ENCODE measurements around the gene NCKAP5. TPM values are rescaled to one million over a fixed set of nuclear protein-coding genes. Genes with fewer than 3 reads are reported as not detected.

NCKAP5 gene
- total and polyA plus RNA-seq, 2 donors (not counting 1 experiment from before 2014, with no cell fraction given) = not detected

GRCh38 chr2:133553251-133553650, 15.0 kb downstream of the NCKAP5 start:
- Mint-ChIP-seq H3K27ac (no peak overlapping the region), H3K4me1 (no peaks in the 10 kb centered on the region)

GRCh38 chr2:133552821-133553220, 15.4 kb downstream of the NCKAP5 start:
- no peak overlapping the region for H3K4me3 ChIP-seq (ENCODE audit: control extremely low read depth in 1 of 5, extremely low read depth in 1 of 5, insufficient read depth in 1 of 5, low read depth in 2 of 5, low read length in 4 of 5)
- H3K36me3 ChIP-seq (replicated peaks in 1 of 2; ENCODE audit: control extremely low read depth in 1 of 2, control insufficient read depth in 1 of 2, extremely low read depth in 1 of 2, insufficient read depth in 2 of 2, low read length in 1 of 2) = no peaks in the 10 kb centered on the region
- CTCF ChIA-PET = no interaction called here
- H3K4me1 ChIP-seq (ENCODE audit: control insufficient read depth in 2 of 2, insufficient read depth in 2 of 2, low read length in 2 of 2) = no peaks in the 10 kb centered on the region
- Mint-ChIP-seq H3K27ac (no peak overlapping the region), H3K27me3 (no peaks in the 10 kb centered on the region), H3K4me1 (no peaks in the 10 kb centered on the region), H3K4me3 (no peak overlapping the region), H3K9me3 (ENCODE audit: insufficient read depth) (no peaks in the 10 kb centered on the region)
- POLR2A ChIA-PET = no interaction called here
- no peak overlapping the region for H3K4me2 ChIP-seq (replicated peaks; ENCODE audit: low read depth, low read length, poor library complexity, severe bottlenecking)
- H3K79me2 ChIP-seq (ENCODE audit: control insufficient read depth, insufficient read depth, low read length) = no peaks in the 10 kb centered on the region
- no peaks in the 10 kb centered on the region for H3K27me3 ChIP-seq (replicated peaks in 1 of 4; ENCODE audit: control extremely low read depth in 1 of 4, control insufficient read depth in 3 of 4, insufficient read depth in 4 of 4, low read length in 3 of 4)
- no peaks in the 10 kb centered on the region for H4K20me1 ChIP-seq (ENCODE audit: control insufficient read depth, insufficient read depth, low read length, poor library complexity, severe bottlenecking)
- no peak overlapping the region for H3K27ac ChIP-seq (ENCODE audit: low read length in 2 of 2)
- DNase-seq = no peak
- H3K9ac ChIP-seq (ENCODE audit: low read length) = no peak overlapping the region
- no peak for ATAC-seq (ENCODE audit: low read depth)
- TF ChIP-seq CTCF (IDR thresholded peaks at IDR 0.05) = no peak
- no peak for TF ChIP-seq EZH2 (IDR thresholded peaks at IDR 0.05; ENCODE audit: borderline replicate concordance, insufficient read depth, low read depth, low read length, poor library complexity, severe bottlenecking)
- H2AFZ ChIP-seq (ENCODE audit: insufficient read depth, low read depth, low read length, poor library complexity, severe bottlenecking) = no peak overlapping the region
- H3K9me3 ChIP-seq (ENCODE audit: control extremely low read depth in 1 of 3, control insufficient read depth in 2 of 3, insufficient read depth in 1 of 3, low read length in 2 of 3) = no peaks in the 10 kb centered on the region
- intact Hi-C loops (cut with micrococcal nuclease) = no loop called here
- no CpG with 5 or more reads among the region's 2 CpGs for WGBS (ENCODE audit: insufficient coverage)

More at GRCh38 chr2:133553251-133553650, 15.0 kb downstream of the NCKAP5 start:
- H2AFZ ChIP-seq (ENCODE audit: insufficient read depth, low read depth, low read length, poor library complexity, severe bottlenecking) = no peak overlapping the region
- Mint-ChIP-seq H3K4me3 (no peak overlapping the region), H3K27me3 (no peaks in the 10 kb centered on the region), H3K9me3 (ENCODE audit: insufficient read depth) (no peaks in the 10 kb centered on the region)
- TF ChIP-seq CTCF (IDR thresholded peaks at IDR 0.05) (no peak), EZH2 (IDR thresholded peaks at IDR 0.05; ENCODE audit: borderline replicate concordance, insufficient read depth, low read depth, low read length, poor library complexity, severe bottlenecking) (no peak)
- ChIA-PET POLR2A (no interaction called here), CTCF (no interaction called here)
- no peaks in the 10 kb centered on the region for H4K20me1 ChIP-seq (ENCODE audit: control insufficient read depth, insufficient read depth, low read length, poor library complexity, severe bottlenecking)
- H3K9me3 ChIP-seq (ENCODE audit: control extremely low read depth in 1 of 3, control insufficient read depth in 2 of 3, insufficient read depth in 1 of 3, low read length in 2 of 3) = no peaks in the 10 kb centered on the region
- no peak for ATAC-seq (ENCODE audit: low read depth)
- no peak for DNase-seq
- no peak overlapping the region for H3K27ac ChIP-seq (ENCODE audit: low read length in 2 of 2)
- H3K4me1 ChIP-seq (ENCODE audit: control insufficient read depth in 2 of 2, insufficient read depth in 2 of 2, low read length in 2 of 2) = no peaks in the 10 kb centered on the region
- H3K27me3 ChIP-seq (replicated peaks in 1 of 4; ENCODE audit: control extremely low read depth in 1 of 4, control insufficient read depth in 3 of 4, insufficient read depth in 4 of 4, low read length in 3 of 4) = no peaks in the 10 kb centered on the region
- 87% methylated on average over 2 of the region's 4 CpGs for WGBS (ENCODE audit: insufficient coverage)
- no peak overlapping the region for H3K4me2 ChIP-seq (replicated peaks; ENCODE audit: low read depth, low read length, poor library complexity, severe bottlenecking)
- H3K79me2 ChIP-seq (ENCODE audit: control insufficient read depth, insufficient read depth, low read length) = no peaks in the 10 kb centered on the region
- H3K36me3 ChIP-seq (replicated peaks in 1 of 2; ENCODE audit: control extremely low read depth in 1 of 2, control insufficient read depth in 1 of 2, extremely low read depth in 1 of 2, insufficient read depth in 2 of 2, low read length in 1 of 2) = no peaks in the 10 kb centered on the region
- intact Hi-C loops (cut with micrococcal nuclease) = no loop called here
- no peak overlapping the region for H3K9ac ChIP-seq (ENCODE audit: low read length)
- no peak overlapping the region for H3K4me3 ChIP-seq (ENCODE audit: control extremely low read depth in 1 of 5, extremely low read depth in 1 of 5, insufficient read depth in 1 of 5, low read depth in 2 of 5, low read length in 4 of 5)
